T-helper 1 cell (primary cell): ENCODE results near the gene MACC1.

Source experiments
- DNase-seq, 5 donors: peaks; one replicate each; pipeline ENCODE4 v3.0.0-alpha.2; 2012 to 2020
- total RNA-seq, 4 donors: gene quantifications; one replicate each; lab custom pipeline; 2026; lab: John Stamatoyannopoulos, UW

The MACC1 gene
- 0 to 0.23 (median 0.08) reads per million in 4 donors for total RNA-seq

GRCh38 chr7:20217193-20217948 lies at the start of gene MACC1:
TSS of gene MACC1 (minus strand) at chr7:20217384. CDS start at chr7:20161862, 55,522 bp downstream.
- DNase-seq, result no peak

GRCh38 chr7:20264623-20265022 lies 47.4 kb upstream of the MACC1 start:
- no peak for DNase-seq

GRCh38 chr7:20260223-20260622 lies 43.0 kb upstream of the MACC1 start:
- DNase-seq, result no peak

- no peak for DNase-seq
These were observed 40.0 kb upstream of the MACC1 start for GRCh38 chr7:20257212-20257611.

- DNase-seq, result no peak
These were observed 32.7 kb upstream of the MACC1 start for GRCh38 chr7:20249920-20250319.

- DNase-seq, result no peak
These were observed 32.2 kb upstream of the MACC1 start for GRCh38 chr7:20249376-20249775.

- no peak for DNase-seq
These were observed 29.1 kb upstream of the MACC1 start for GRCh38 chr7:20246236-20246635.

- no peak for DNase-seq
These were observed 27.3 kb upstream of the MACC1 start for GRCh38 chr7:20244334-20245120.

- DNase-seq, result no peak
These were observed 24.7 kb upstream of the MACC1 start for GRCh38 chr7:20241911-20242261.

- DNase-seq, result no peak
These were observed 24.2 kb upstream of the MACC1 start for GRCh38 chr7:20241194-20241910.

- no peak for DNase-seq
These were observed 23.1 kb upstream of the MACC1 start for GRCh38 chr7:20240080-20240926.

- DNase-seq, result peak in 1 of 5 donors; percentile 60
These were observed 21.7 kb upstream of the MACC1 start for GRCh38 chr7:20238754-20239324.

- DNase-seq, result no peak
These were observed 21.1 kb upstream of the MACC1 start for GRCh38 chr7:20238194-20238753.

GRCh38 chr7:20237464-20238193 lies 20.4 kb upstream of the MACC1 start:
- no peak for DNase-seq

GRCh38 chr7:20236790-20237189 lies 19.6 kb upstream of the MACC1 start:
- no peak for DNase-seq

- DNase-seq, result no peak
These were observed 18.9 kb upstream of the MACC1 start for GRCh38 chr7:20236043-20236442.

GRCh38 chr7:20235288-20235687 lies 18.1 kb upstream of the MACC1 start:
- no peak for DNase-seq

- DNase-seq, result no peak
These were observed 16.2 kb upstream of the MACC1 start for GRCh38 chr7:20233362-20233761.

GRCh38 chr7:20232848-20233247 lies 15.7 kb upstream of the MACC1 start:
- DNase-seq, result no peak

- DNase-seq, result no peak
These were observed 12.7 kb upstream of the MACC1 start for GRCh38 chr7:20229646-20230500.
